Measurements from ENCODE around the gene CTBP2.

GRCh38 chr10:124995605-124996004 lies 164.8 kb downstream of the CTBP2 start:
- no peak for TF ChIP-seq CTCF (IDR thresholded peaks at IDR 0.05; ENCODE audit: low read length)
- no peak for TF ChIP-seq EZH2 (optimal IDR thresholded peaks at IDR 0.05; ENCODE audit: low read depth, low read length)
- TF ChIP-seq EZH2phosphoT487 (IDR thresholded peaks at IDR 0.05; ENCODE audit: low read length), result no peak

Data from MM.1S (cell line).